GM23338 (cell line): Measurements from ENCODE around the gene TSFM. TPM values are rescaled to one million over a fixed set of nuclear protein-coding genes. Genes with fewer than 3 reads are reported as not detected.

Experiments used
- ATAC-seq: fragments of 200-7000 bp; cut with Tn5 transposase; 3 replicates; pipeline ENCODE4 v1.9.1; 2020
- DNase-seq: peaks from one replicate; pipeline ENCODE4 v3.0.0-alpha.2; 2015; ENCODE audit warnings: low spot score
- H2AFZ ChIP-seq: fragments of 200-600 bp; sonication (generic); 2 replicates; pipeline ENCODE4 v1.8.0; 2016; ENCODE audit warnings: antibody characterized with exemption, mild to moderate bottlenecking, moderate library complexity
- H3F3A ChIP-seq: fragments of 200-600 bp; sonication (generic); replicated peaks from 2 replicates; pipeline ENCODE4 v1.8.0; 2017; ENCODE audit warnings: antibody characterized with exemption, mixed run types, low read depth
- H3K27ac ChIP-seq: fragments of 200-600 bp; sonication (generic); 2 replicates; pipeline ENCODE4 v1.6.1; 2016; ENCODE audit warnings: low read depth
- H3K27me3 ChIP-seq: fragments of 200-600 bp; sonication (generic); 2 replicates; pipeline ENCODE4 v1.8.0; 2016; ENCODE audit warnings: mild to moderate bottlenecking, mixed run types, moderate library complexity; ENCODE audit not compliant: insufficient read depth
- H3K36me3 ChIP-seq: fragments of 200-600 bp; sonication (generic); 2 replicates; pipeline ENCODE4 v1.8.0; 2016; ENCODE audit warnings: mild to moderate bottlenecking; ENCODE audit not compliant: insufficient read depth
- H3K4me1 ChIP-seq: fragments of 200-600 bp; sonication (generic); 2 replicates; pipeline ENCODE4 v1.8.0; 2016; ENCODE audit warnings: mild to moderate bottlenecking, moderate library complexity; ENCODE audit not compliant: insufficient read depth
- H3K4me2 ChIP-seq: fragments of 200-600 bp; sonication (generic); 2 replicates; pipeline ENCODE4 v1.7.1; 2017; ENCODE audit warnings: mixed run types
- H3K4me3 ChIP-seq: fragments of 200-600 bp; sonication (generic); 2 replicates; pipeline ENCODE4 v1.6.1; 2016; ENCODE audit warnings: mixed run types
- H3K79me2 ChIP-seq: fragments of 200-600 bp; sonication (generic); replicated peaks from 2 replicates; pipeline ENCODE4 v1.8.0; 2017; ENCODE audit warnings: mild to moderate bottlenecking; ENCODE audit not compliant: insufficient read depth
- H3K9me2 ChIP-seq: fragments of 200-600 bp; sonication (generic); 2 replicates; pipeline ENCODE4 v1.8.0; 2017; ENCODE audit not compliant: insufficient read depth
- H4K20me1 ChIP-seq: fragments of 200-600 bp; sonication (generic); replicated peaks from 2 replicates; pipeline ENCODE4 v1.8.0; 2017; ENCODE audit warnings: mild to moderate bottlenecking; ENCODE audit not compliant: insufficient read depth
- H3K27ac Mint-ChIP-seq: 2 replicates; pipeline ENCODE4 v1.8.0; 2020; ENCODE audit warnings: inconsistent platforms, mild to moderate bottlenecking, moderate library complexity, mixed read lengths
- H3K27me3 Mint-ChIP-seq: 3 replicates; pipeline ENCODE4 v1.8.0; 2022; ENCODE audit warnings: low read depth, mild to moderate bottlenecking, moderate library complexity, mixed read lengths, inconsistent platforms; ENCODE audit not compliant: insufficient read depth, poor library complexity
- H3K36me3 Mint-ChIP-seq: 3 replicates; pipeline ENCODE4 v1.8.0; 2021; ENCODE audit warnings: low read depth, mild to moderate bottlenecking, inconsistent platforms, moderate library complexity, mixed read lengths
- H3K4me1 Mint-ChIP-seq: 3 replicates; pipeline ENCODE4 v1.8.0; 2020; ENCODE audit warnings: mild to moderate bottlenecking, inconsistent platforms, mixed read lengths
- H3K4me3 Mint-ChIP-seq: 3 replicates; pipeline ENCODE4 v1.8.0; 2021; ENCODE audit warnings: moderate library complexity, mild to moderate bottlenecking, inconsistent platforms, mixed read lengths
- H3K9me3 Mint-ChIP-seq: 3 replicates; pipeline ENCODE4 v1.8.0; 2020; ENCODE audit warnings: moderate library complexity, mild to moderate bottlenecking, inconsistent platforms, mixed read lengths
- CREB1 ChIP-seq: fragments of 250-450 bp; sonication (Bioruptor Pico); IDR thresholded peaks from 2 replicates; pipeline ENCODE4 v1.5.0; 2020; ENCODE audit warnings: low read depth, mild to moderate bottlenecking, moderate library complexity
- CTCF ChIP-seq, 2 experiments: fragments of 200-600 bp in 1 of 2; sonication (generic) in 1 of 2; conservative IDR thresholded peaks; 2 replicates each; pipeline versions ENCODE4 v1.5.1 to v1.6.1; 2016 to 2017; ENCODE audit warnings: antibody characterized with exemption in 2 of 2, low read depth in 2 of 2, mild to moderate bottlenecking in 2 of 2, moderate library complexity in 1 of 2
- ETS1 ChIP-seq: IDR thresholded peaks from 2 replicates; pipeline ENCODE4 v1.6.1; 2016; ENCODE audit warnings: antibody characterized with exemption
- EZH2 ChIP-seq: fragments of 200-600 bp; sonication (generic); IDR thresholded peaks from one replicate; pipeline ENCODE4 v1.8.0; 2017; ENCODE audit warnings: antibody characterized with exemption, mild to moderate bottlenecking, low read depth; ENCODE audit not compliant: unreplicated experiment
- EZH2phosphoT487 ChIP-seq: fragments of 200-600 bp; sonication (generic); IDR thresholded peaks from one replicate; pipeline ENCODE4 v1.8.1; 2018; ENCODE audit warnings: antibody characterized with exemption; ENCODE audit not compliant: unreplicated experiment
- JUNB ChIP-seq: IDR thresholded peaks from one replicate; pipeline ENCODE4 v1.6.1; 2016; ENCODE audit warnings: antibody characterized with exemption; ENCODE audit not compliant: unreplicated experiment
- NANOG ChIP-seq: IDR thresholded peaks from 2 replicates; pipeline ENCODE4 v1.6.1; 2016; ENCODE audit warnings: antibody characterized with exemption, borderline replicate concordance
- POLR2AphosphoS5 ChIP-seq: IDR thresholded peaks from 2 replicates; pipeline ENCODE4 v1.6.1; 2016; ENCODE audit warnings: antibody characterized with exemption, low read depth
- REST ChIP-seq: IDR thresholded peaks from one replicate; pipeline ENCODE4 v1.6.1; 2018; ENCODE audit warnings: antibody characterized with exemption; ENCODE audit not compliant: unreplicated experiment
- STAT1 ChIP-seq: IDR thresholded peaks from one replicate; pipeline ENCODE4 v1.6.1; 2016; ENCODE audit warnings: antibody characterized with exemption; ENCODE audit not compliant: unreplicated experiment
- ZNF114 ChIP-seq: fragments of 250-450 bp; sonication (Bioruptor Pico); IDR thresholded peaks from 2 replicates; pipeline ENCODE4 v1.5.0; 2020; ENCODE audit warnings: mild to moderate bottlenecking, moderate library complexity
- ZNF331 ChIP-seq: fragments of 250-450 bp; sonication (Bioruptor Pico); IDR thresholded peaks from 2 replicates; pipeline ENCODE4 v1.5.0; 2020; ENCODE audit warnings: low read depth, mild to moderate bottlenecking, moderate library complexity
- ZNF462 ChIP-seq: fragments of 250-450 bp; sonication (Bioruptor Pico); IDR thresholded peaks from 2 replicates; pipeline ENCODE4 v1.5.0; 2020; ENCODE audit warnings: mild to moderate bottlenecking, moderate library complexity
- polyA plus RNA-seq: library from polyadenylated mRNA; unstranded; fragments of >200 nt; fragmentation: Nextera tagmentation; extraction: Ambion mirVana; gene quantifications from 2 replicates; pipeline ENCODE4 v1.2.1, GENCODE V29; 2016
- total RNA-seq: library from RNA; depleted of rRNA; stranded (reverse); fragments of >200 nt; shearing (Covaris generic); gene quantifications from 2 replicates; pipeline ENCODE4 v1.2.3, GENCODE V29; 2014

TSFM gene
- total and polyA plus RNA-seq, 2 experiments from 2014 or later, result 29.5 to 43.1 TPM

- Histone ChIP-seq H2AFZ (no peak overlapping the region), H3K36me3 (peaks cover 19% of the 10 kb centered on the region), H3K9me2 (no peaks in the 10 kb centered on the region), H3K4me1 (peaks cover 23% of the 10 kb centered on the region), H3K4me2 (no peak overlapping the region), H4K20me1 (no peaks in the 10 kb centered on the region; the same call in 1 of the 2 replicates), H3K79me2 (peaks cover 26% of the 10 kb centered on the region), H3K4me3 (no peak overlapping the region), H3F3A (peaks cover 42% of the 10 kb centered on the region), H3K27me3 (peaks cover 13% of the 10 kb centered on the region), H3K27ac (no peak overlapping the region)
- Mint-ChIP-seq H3K4me1 (peaks cover 31% of the 10 kb centered on the region), H3K9me3 (no peaks in the 10 kb centered on the region; the same call in 2 of the 3 replicates), H3K36me3 (peaks cover 62% of the 10 kb centered on the region), H3K4me3 (no peak overlapping the region), H3K27me3 (peaks cover 33% of the 10 kb centered on the region), H3K27ac (no peak overlapping the region)
- no peak for TF ChIP-seq CTCF (conservative IDR thresholded peaks at IDR 0.05; ENCODE audit: low read depth in 2 of 2)
- TF ChIP-seq POLR2AphosphoS5, result no peak
- TF ChIP-seq ZNF114, result no peak
- no peak for TF ChIP-seq CREB1 (CRISPR knock-in tag)
- TF ChIP-seq NANOG, result no peak
- TF ChIP-seq JUNB, result no peak
- TF ChIP-seq EZH2phosphoT487, result no peak
- no peak for TF ChIP-seq ZNF462 (CRISPR knock-in tag)
- TF ChIP-seq REST, result no peak
- TF ChIP-seq EZH2, result no peak
- TF ChIP-seq ZNF331 (CRISPR knock-in tag), result no peak
- no peak for TF ChIP-seq STAT1
- TF ChIP-seq ETS1, result no peak
- ATAC-seq (no peak), DNase-seq (no peak)
Observed at GRCh38 chr12:57749061-57749460, 33.5 kb upstream of the TSFM start.
